Activated CD8-positive, alpha-beta T cell treated with anti-CD3 and anti-CD28 coated beads, Interleukin-2, amount 10 ng/mL, durations not matched to agents 7 days and 5 days (primary cell): ENCODE results near the gene IFNA1. TPM values are rescaled to one million over a fixed set of nuclear protein-coding genes. Genes with fewer than 3 reads are reported as not detected.
A peak's percentile ranks its signal among the peaks of the same experiment; 100 is the strongest.

ENCODE experiments used
- ATAC-seq: fragments of 150-1000 bp; cut with Tn5 transposase; one replicate; pipeline ENCODE4 v1.10.0; 2021; ENCODE audit warnings: moderate library complexity
- CTCF ChIA-PET: fragments of 350-600 bp; sonication (Branson Sonifier 250); formaldehyde crosslinking; loops from one replicate; lab custom pipeline; 2021; ENCODE audit warnings: antibody characterized with exemption; lab: Charles Lee
- POLR2A ChIA-PET: fragments of 350-600 bp; sonication (Branson Sonifier 250); formaldehyde crosslinking; loops from one replicate; lab custom pipeline; 2021; ENCODE audit warnings: antibody characterized with exemption; lab: Charles Lee
- DNase-seq: peaks from one replicate; pipeline ENCODE4 v3.0.0-alpha.2; 2020
- H3K27ac Mint-ChIP-seq: one replicate; pipeline ENCODE4 v1.8.0; 2021; ENCODE audit warnings: mild to moderate bottlenecking, mixed read lengths
- H3K27me3 Mint-ChIP-seq: one replicate; pipeline ENCODE4 v1.8.0; 2021; ENCODE audit warnings: low read depth, mixed read lengths
- H3K36me3 Mint-ChIP-seq: one replicate; pipeline ENCODE4 v1.8.0; 2021; ENCODE audit warnings: low read depth, mixed read lengths
- H3K4me1 Mint-ChIP-seq: one replicate; pipeline ENCODE4 v1.8.0; 2021; ENCODE audit warnings: low read depth, mixed read lengths
- H3K4me3 Mint-ChIP-seq: one replicate; pipeline ENCODE4 v1.8.0; 2021; ENCODE audit warnings: mild to moderate bottlenecking, mixed read lengths
- H3K9me3 Mint-ChIP-seq: one replicate; pipeline ENCODE4 v1.8.0; 2022; ENCODE audit warnings: mixed read lengths; ENCODE audit not compliant: insufficient read depth
- total RNA-seq, 2 experiments: library from RNA; stranded (reverse); gene quantifications; one replicate each; pipeline ENCODE4 v1.2.3, GENCODE V29; 2021

The IFNA1 gene
- not detected for total RNA-seq

DNA sequence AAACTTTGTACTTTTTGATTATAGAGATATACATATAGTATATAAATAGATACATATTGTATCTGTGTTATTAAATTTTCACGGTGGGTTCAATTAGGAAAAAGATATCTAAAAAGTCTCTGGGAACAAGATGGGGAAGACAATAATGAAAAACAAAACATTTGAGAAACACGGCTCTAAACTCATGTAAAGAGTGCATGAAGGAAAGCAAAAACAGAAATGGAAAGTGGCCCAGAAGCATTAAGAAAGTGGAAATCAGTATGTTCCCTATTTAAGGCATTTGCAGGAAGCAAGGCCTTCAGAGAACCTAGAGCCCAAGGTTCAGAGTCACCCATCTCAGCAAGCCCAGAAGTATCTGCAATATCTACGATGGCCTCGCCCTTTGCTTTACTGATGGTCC lies at the start of gene IFNA1:
Gene IFNA1, plus strand, starts transcription at position 301 of the 400 bp plus-strand sequence. Its CDS starts 69 bp downstream, at position 370.
- Mint-ChIP-seq H3K27me3 (peaks cover 15% of the 10 kb centered on the region), H3K4me3 (no peak within 1 kb of the TSS), H3K36me3 (peaks cover 3% of the 10 kb centered on the region), H3K9me3 (no peaks in the 10 kb centered on the region), H3K4me1 (peaks cover 18% of the 10 kb centered on the region), H3K27ac (no peak within 1 kb of the TSS)
- POLR2A ChIA-PET = no interaction called here
- CTCF ChIA-PET = no interaction called here
- DNase-seq (no peak), ATAC-seq (no peak)

DNA sequence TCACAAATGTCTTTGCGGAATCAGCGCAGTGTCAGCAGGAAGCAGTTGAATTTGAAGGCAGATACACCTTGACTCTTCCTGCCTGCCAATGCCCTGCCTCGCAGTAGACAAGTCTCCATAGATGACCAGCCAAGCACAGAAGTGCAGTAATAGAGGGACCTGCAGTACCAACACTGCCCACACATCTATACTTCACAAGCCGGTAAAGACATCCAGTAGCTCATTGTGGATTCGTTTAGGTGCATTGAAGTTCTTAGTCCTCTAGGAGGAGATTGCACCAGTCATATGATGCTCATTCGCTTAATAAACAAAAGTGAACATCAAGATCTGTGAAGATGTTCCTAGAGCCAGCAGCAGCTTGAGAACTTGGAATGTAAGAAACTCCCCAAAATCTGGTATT lies 48.0 kb upstream of the IFNA1 start:
- no peaks in the 10 kb centered on the region for H3K9me3 Mint-ChIP-seq
- H3K4me3 Mint-ChIP-seq = no peak overlapping the region
- CTCF ChIA-PET = interaction anchor here (0.7 to 2.3 kb wide), 11 partner anchors 10 to 197 kb away, joined by 3 to 12 read pairs (median 4); no protein-coding TSS in a partner anchor
- H3K36me3 Mint-ChIP-seq = no peaks in the 10 kb centered on the region
- H3K4me1 Mint-ChIP-seq = peaks cover 5% of the 10 kb centered on the region
- H3K27ac Mint-ChIP-seq = no peak overlapping the region
- no peak for DNase-seq
- POLR2A ChIA-PET = no interaction called here
- ATAC-seq = peak; percentile 62
- H3K27me3 Mint-ChIP-seq = peaks cover 54% of the 10 kb centered on the region

DNA sequence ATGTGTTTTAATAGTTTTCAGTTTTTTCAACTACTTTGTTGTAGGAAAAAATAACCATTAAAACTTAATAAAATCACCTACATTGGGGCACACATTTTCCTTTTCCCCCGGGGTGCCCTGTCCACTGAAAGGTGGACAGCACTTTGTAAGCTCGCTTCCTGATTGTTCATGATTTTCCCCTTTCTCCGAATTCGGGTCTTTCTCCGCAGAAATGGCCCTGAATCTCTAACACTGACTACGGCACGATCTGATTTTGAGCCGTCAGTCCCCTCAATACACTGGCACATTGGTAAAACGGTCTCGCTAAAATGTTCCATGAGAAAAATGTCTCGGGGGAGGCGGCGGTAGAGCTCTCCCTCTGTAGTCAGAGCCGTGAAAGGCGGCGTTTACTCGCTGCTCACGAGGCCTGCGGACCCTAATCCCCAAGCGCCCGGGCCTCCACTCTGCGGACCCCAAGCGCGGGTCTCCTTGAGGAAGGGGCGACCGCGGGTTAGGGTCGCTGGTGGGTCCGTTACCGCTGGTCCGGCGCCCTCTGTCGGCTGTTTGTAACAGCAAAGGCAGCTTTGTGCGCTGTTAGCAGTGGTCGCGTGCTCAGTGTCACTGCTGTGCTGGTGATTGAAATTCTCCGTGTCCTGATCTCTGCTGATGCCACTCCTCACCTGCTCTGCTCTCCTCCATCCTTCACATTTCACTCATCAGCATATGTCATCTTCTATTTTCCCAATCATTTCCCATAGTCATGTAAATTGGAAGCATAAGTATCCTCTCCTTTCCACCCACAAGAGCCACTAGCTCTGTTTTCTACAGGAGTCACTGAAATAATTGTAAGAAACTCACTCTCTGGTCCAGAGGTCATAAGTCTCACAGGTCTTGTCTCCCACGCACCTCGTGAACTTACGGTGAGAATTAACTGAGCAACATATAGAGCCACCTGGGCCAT lies 44.2 kb upstream of the IFNA1 start:
- no peak overlapping the region for H3K27ac Mint-ChIP-seq

DNA sequence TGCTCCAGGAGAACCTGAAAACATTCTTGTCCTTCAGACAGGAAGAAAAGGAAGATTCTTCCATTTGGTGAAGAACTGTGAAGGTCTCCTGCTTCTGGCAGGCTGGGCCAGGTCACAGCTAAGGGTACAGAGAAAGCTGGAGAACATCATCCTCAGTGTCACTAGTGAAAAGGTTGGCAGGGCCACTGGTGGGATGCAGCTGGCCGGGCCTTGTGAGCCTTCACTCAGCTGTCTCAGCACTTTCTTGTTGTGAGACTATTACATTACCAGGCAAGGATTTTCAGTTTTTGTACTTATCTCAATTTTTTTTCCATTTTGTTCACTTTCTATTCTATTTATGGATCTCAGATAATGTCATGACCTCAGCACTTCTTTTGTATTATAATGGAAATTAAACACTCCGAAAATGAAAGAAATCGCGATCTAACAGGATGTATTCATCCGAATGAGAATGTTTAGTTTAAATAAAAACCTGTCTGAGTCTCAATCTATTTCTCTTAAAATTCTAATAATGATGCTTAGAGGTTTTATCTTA lies 41.2 kb upstream of the IFNA1 start:
- Mint-ChIP-seq H3K27ac (no peak overlapping the region), H3K27me3 (peaks cover 51% of the 10 kb centered on the region), H3K9me3 (no peaks in the 10 kb centered on the region), H3K4me3 (no peak overlapping the region), H3K36me3 (no peaks in the 10 kb centered on the region), H3K4me1 (peaks cover 12% of the 10 kb centered on the region)
- ChIA-PET CTCF (interaction anchor here (1.4 to 2.5 kb wide), 7 partner anchors 9 to 216 kb away, joined by 3 to 10 read pairs (median 5); partner anchors contain the start of gene IFNA8), POLR2A (no interaction called here)
- DNase-seq (no peak), ATAC-seq (no peak)

More for the DNA sequence above, 44.2 kb upstream of the IFNA1 start:
- no peaks in the 10 kb centered on the region for H3K36me3 Mint-ChIP-seq
- peaks cover 53% of the 10 kb centered on the region for H3K27me3 Mint-ChIP-seq
- CTCF ChIA-PET = interaction anchor here (0.7 to 3.8 kb wide), 45 partner anchors 9 to 393 kb away, joined by 3 to 123 read pairs (median 8); partner anchors contain the start of genes IFNA2, IFNA21, IFNA8 and KLHL9
- ATAC-seq = peak; percentile 86
- POLR2A ChIA-PET = interaction anchor here (0.6 kb wide), 1 partner anchor 677 kb away, joined by 3 read pairs; no protein-coding TSS in a partner anchor
- DNase-seq = peak; percentile 70
- peaks cover 5% of the 10 kb centered on the region for H3K4me1 Mint-ChIP-seq
- H3K9me3 Mint-ChIP-seq = no peaks in the 10 kb centered on the region
- H3K4me3 Mint-ChIP-seq = peak overlapping the region; percentile 48

DNA sequence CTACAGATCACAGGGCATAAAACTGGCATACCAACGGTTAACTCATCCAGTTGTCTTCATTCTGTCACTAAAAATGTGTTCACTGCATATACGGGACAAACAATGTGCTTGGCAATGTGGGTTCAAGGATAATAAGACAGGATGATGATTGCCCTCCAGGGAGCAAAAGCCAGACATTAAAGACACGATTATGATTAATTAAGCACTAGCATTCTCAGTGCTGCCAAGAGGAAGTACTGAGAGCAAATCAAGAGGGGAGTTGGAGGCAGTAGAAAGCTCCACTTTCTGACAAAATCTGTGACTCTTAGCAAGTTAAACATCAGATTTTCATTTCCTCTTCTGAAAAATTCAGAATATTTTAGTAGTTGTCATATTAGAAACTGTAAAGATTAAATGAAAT lies 40.3 kb upstream of the IFNA1 start:
- no peak overlapping the region for H3K4me3 Mint-ChIP-seq
- no peak overlapping the region for H3K27ac Mint-ChIP-seq
- CTCF ChIA-PET = interaction anchor here (2.5 kb wide), 1 partner anchor 71 kb away, joined by 5 read pairs; no protein-coding TSS in a partner anchor
- peaks cover 56% of the 10 kb centered on the region for H3K27me3 Mint-ChIP-seq
- no peaks in the 10 kb centered on the region for H3K36me3 Mint-ChIP-seq
- peaks cover 12% of the 10 kb centered on the region for H3K4me1 Mint-ChIP-seq
- DNase-seq = no peak
- ATAC-seq = no peak
- no peaks in the 10 kb centered on the region for H3K9me3 Mint-ChIP-seq
- POLR2A ChIA-PET = no interaction called here

DNA sequence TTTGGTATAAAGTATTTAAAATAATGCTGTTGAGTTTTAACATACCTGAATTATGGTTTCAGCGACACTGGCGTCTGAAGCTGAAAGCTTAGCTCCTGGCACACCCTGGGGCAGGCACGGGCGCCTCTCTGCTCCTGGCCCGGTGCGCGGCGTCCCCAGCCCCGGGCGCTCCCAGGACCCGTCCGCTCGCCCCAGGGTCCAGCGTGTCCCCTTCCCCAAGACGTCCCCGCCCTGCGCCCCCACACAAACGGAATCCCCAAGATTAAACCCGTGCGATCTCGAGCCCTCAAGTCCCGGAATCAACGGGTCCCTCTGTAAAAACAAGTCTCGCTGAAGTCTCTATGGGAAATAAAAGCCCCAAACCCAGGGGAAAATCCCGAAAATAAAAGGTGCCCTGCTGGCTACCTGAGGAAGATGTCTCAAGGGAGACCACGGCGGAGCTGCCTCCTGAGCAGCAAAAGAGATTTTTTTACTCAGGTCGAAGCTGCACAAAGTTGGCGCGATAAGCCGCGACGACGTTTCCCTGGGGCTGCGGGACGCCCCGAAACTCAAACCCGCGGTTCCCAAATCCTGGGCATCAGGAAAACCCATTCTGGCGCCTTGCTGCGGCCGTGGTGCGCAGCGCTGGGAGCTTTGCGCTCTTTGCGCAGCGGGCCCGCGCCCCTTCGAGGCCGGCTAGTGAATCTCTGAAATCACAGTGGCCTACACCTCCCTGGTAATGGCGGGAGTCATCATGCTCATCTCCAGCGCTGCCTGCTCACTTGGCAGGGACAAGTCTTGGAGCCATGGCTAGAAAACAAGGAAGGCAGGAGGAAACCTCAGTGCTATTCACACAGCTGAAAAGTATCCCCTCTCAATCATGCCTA lies 37.6 kb upstream of the IFNA1 start:
- ATAC-seq = peak; percentile 60
- Mint-ChIP-seq H3K4me3 (peak overlapping the region; percentile 66), H3K9me3 (no peaks in the 10 kb centered on the region), H3K36me3 (no peaks in the 10 kb centered on the region), H3K27me3 (peaks cover 55% of the 10 kb centered on the region), H3K4me1 (peaks cover 7% of the 10 kb centered on the region), H3K27ac (no peak overlapping the region)
- ChIA-PET POLR2A (no interaction called here), CTCF (interaction anchor here (0.7 to 1.8 kb wide), 10 partner anchors 15 to 208 kb away, joined by 3 to 7 read pairs (median 4); no protein-coding TSS in a partner anchor)
- no peak for DNase-seq

DNA sequence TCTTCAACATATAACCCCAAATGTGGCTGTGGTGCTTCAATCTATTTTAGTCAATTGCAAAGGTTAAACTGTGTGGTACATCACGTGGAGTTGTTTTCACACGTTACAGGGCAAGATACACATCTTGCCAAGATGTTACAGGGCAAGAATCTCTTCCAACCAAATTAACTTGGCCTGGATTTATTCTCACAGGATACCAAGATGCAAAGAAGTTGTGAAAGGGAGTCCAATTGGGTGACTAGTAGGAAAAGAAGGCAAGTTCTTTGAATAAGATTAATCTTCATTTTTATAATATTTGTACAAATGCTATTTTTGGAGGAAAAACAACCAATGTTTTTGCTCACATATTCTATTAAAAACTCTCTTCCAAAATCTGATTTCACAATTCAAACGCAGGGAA lies 36.1 kb upstream of the IFNA1 start:
- ChIA-PET POLR2A (no interaction called here), CTCF (interaction anchor here (1.0 to 1.7 kb wide), 2 partner anchors 16 to 78 kb away, joined by 3 to 5 read pairs; no protein-coding TSS in a partner anchor)

DNA sequence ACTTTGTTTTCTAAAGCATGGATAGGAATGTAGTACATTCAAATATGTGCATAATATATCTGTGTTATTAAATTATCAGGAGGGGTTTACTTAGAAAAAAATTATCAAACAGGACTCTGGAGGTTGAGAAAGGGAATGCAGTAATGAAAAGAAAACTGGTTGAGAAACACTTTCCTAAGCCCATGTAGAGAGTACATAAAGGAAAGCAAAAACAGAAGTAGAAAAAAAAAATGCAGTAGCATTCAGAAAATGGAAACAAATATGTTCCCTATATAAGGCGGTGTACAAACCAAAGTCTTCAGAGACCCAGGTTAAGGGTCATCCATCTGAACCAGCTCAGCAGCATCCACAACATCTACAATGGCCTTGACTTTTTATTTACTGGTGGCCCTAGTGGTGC lies 31.4 kb upstream of the IFNA1 start, which contains the start of gene IFNA8:
Gene IFNA8, plus strand, starts transcription at position 301 of the 400 bp plus-strand sequence. Its CDS starts 60 bp downstream, at position 361.
- ATAC-seq (no peak), DNase-seq (no peak)
- ChIA-PET CTCF (interaction anchor here (1.3 to 3.0 kb wide), 5 partner anchors 11 to 226 kb away, joined by 3 to 8 read pairs (median 7); no protein-coding TSS in a partner anchor), POLR2A (no interaction called here)
- Mint-ChIP-seq H3K27me3 (peaks cover 43% of the 10 kb centered on the region), H3K9me3 (no peaks in the 10 kb centered on the region), H3K36me3 (no peaks in the 10 kb centered on the region), H3K27ac (no peak within 1 kb of the TSS), H3K4me1 (peaks cover 5% of the 10 kb centered on the region), H3K4me3 (no peak within 1 kb of the TSS)

More for the DNA sequence above, 36.1 kb upstream of the IFNA1 start:
- ATAC-seq (no peak), DNase-seq (no peak)
- peaks cover 7% of the 10 kb centered on the region for H3K4me1 Mint-ChIP-seq
- H3K4me3 Mint-ChIP-seq = no peak overlapping the region
- peaks cover 50% of the 10 kb centered on the region for H3K27me3 Mint-ChIP-seq
- H3K36me3 Mint-ChIP-seq = no peaks in the 10 kb centered on the region
- no peak overlapping the region for H3K27ac Mint-ChIP-seq
- no peaks in the 10 kb centered on the region for H3K9me3 Mint-ChIP-seq

DNA sequence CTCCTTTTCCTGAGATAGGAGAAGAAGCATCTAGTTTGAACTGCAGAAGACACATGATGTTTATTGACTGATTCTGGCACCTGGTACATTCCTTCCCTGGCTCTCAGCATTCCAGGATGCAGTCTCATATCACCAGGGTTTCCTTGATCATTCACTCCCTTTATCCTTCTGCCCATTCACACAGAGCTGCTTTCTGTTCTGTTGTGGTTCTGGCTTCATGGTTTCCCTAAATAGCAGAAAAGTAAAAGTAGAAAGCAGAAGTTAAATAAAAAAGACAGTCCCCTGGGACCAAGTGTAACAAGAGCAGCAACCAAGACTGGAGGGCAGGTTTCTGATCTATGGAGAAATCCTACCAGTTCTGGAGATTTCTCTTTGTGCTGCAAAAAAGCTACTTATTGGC lies 28.1 kb upstream of the IFNA1 start:
- ATAC-seq = no peak
- POLR2A ChIA-PET = no interaction called here
- no peak overlapping the region for H3K4me3 Mint-ChIP-seq

DNA sequence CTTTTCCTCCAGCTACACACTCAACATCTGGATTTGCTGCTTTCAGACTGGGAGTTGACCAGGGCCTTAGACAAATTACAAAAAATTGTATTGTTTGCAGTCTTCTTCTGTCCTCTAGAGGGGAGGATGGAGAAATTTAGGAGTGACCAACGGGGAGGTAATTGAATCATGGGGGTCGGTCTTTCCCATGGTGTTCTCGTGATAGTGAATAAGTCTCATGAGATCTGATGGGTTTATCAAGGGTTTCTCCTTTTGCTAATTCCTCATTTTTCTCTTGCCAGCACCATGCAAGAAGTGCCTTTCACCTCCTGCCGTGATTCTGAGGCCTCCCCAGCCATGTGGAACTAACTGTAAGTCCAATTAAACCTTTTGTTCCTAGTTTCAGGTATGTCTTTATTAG lies 27.1 kb upstream of the IFNA1 start:
- H3K27ac Mint-ChIP-seq = no peak overlapping the region
- ChIA-PET CTCF (interaction anchor here (0.8 to 3.3 kb wide), 3 partner anchors 15 to 87 kb away, joined by 3 to 15 read pairs (median 7); no protein-coding TSS in a partner anchor), POLR2A (no interaction called here)
- no peaks in the 10 kb centered on the region for H3K36me3 Mint-ChIP-seq
- no peak for ATAC-seq
- no peaks in the 10 kb centered on the region for H3K9me3 Mint-ChIP-seq
- DNase-seq = no peak
- H3K4me1 Mint-ChIP-seq = peaks cover 5% of the 10 kb centered on the region
- H3K4me3 Mint-ChIP-seq = no peak overlapping the region
- peaks cover 21% of the 10 kb centered on the region for H3K27me3 Mint-ChIP-seq

More for the DNA sequence above, 28.1 kb upstream of the IFNA1 start:
- H3K4me1 Mint-ChIP-seq = peaks cover 5% of the 10 kb centered on the region
- H3K27me3 Mint-ChIP-seq = peaks cover 25% of the 10 kb centered on the region
- no peak overlapping the region for H3K27ac Mint-ChIP-seq
- H3K36me3 Mint-ChIP-seq = no peaks in the 10 kb centered on the region
- DNase-seq = no peak
- CTCF ChIA-PET = interaction anchor here (2.5 to 3.3 kb wide), 2 partner anchors 16 to 86 kb away, joined by 7 to 15 read pairs; no protein-coding TSS in a partner anchor
- H3K9me3 Mint-ChIP-seq = no peaks in the 10 kb centered on the region

DNA sequence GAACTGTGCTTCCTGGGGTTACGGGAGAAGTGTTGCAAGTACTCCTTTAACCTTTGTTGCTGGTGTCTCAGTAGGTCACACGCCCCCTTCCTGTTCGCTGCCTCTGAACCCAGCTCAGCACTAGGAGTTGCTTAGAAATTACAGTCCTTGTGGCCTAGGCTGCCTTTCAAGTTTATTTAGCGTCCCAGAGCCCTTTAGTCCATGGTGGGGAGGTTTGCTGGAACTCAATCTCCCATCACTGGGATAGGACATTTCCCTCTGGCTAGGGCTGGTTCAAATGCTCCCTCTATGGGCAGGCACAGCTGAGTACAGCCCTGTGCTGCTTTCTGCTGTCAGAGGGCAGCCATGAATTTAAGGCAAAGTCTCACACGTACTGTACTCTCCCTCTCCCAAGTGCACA lies 26.6 kb upstream of the IFNA1 start:
- Mint-ChIP-seq H3K36me3 (no peaks in the 10 kb centered on the region), H3K27me3 (peaks cover 21% of the 10 kb centered on the region), H3K4me1 (peaks cover 5% of the 10 kb centered on the region), H3K4me3 (no peak overlapping the region), H3K27ac (no peak overlapping the region), H3K9me3 (no peaks in the 10 kb centered on the region)
- POLR2A ChIA-PET = no interaction called here
- DNase-seq = no peak
- peak; percentile 47 for ATAC-seq
- CTCF ChIA-PET = interaction anchor here (2.5 to 3.3 kb wide), 2 partner anchors 18 to 88 kb away, joined by 7 to 15 read pairs; no protein-coding TSS in a partner anchor
